GM12801 (cell line): ENCODE data around the gene HOXA9.

Experiments used
- TF ChIP-seq, protein P1 (sequence below): IDR thresholded peaks from one replicate; pipeline ENCODE4 v1.5.1; 2011; ENCODE audit warnings: control low read depth; ENCODE audit not compliant: insufficient read length; ENCODE audit errors: extremely low read depth

Gene HOXA9

DNA sequence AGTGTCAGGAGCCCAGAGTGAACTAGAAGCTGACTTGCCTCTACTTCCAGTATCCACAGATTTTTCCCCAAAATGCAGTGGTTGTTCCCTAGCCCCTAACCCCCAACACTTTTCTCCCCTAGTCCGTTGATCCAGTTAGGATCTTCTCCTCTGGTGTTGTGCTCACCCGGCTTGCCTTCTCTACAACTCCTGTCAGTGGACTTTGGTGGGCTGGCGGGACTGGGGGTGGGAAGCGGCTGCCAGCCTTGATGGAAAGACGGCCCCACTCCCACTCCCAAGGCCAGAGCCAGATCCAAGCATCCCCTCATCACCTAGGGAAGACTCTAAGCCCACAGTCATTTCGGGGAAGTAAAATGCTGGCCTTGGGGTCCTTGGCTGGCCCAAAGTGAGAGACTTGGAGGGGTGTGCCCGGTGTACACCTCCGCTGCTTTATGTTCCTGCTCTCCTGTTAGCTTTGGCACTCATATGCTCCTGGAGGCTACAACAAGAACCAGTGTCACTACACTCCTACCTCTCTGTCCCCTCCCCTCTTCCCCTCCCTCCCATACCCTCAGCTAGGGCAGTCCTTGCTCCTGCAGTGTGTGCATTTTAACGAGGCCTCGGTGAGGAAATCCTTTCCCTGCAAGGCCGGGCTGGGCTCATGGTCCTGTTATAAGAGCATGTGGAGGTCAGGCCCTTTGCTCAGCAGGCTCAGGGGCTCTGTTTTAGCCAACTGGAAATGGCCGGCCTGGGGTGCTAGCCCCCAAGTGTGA is 9.7 kb upstream of the HOXA9 start:
- TF ChIP-seq, protein P1, sequence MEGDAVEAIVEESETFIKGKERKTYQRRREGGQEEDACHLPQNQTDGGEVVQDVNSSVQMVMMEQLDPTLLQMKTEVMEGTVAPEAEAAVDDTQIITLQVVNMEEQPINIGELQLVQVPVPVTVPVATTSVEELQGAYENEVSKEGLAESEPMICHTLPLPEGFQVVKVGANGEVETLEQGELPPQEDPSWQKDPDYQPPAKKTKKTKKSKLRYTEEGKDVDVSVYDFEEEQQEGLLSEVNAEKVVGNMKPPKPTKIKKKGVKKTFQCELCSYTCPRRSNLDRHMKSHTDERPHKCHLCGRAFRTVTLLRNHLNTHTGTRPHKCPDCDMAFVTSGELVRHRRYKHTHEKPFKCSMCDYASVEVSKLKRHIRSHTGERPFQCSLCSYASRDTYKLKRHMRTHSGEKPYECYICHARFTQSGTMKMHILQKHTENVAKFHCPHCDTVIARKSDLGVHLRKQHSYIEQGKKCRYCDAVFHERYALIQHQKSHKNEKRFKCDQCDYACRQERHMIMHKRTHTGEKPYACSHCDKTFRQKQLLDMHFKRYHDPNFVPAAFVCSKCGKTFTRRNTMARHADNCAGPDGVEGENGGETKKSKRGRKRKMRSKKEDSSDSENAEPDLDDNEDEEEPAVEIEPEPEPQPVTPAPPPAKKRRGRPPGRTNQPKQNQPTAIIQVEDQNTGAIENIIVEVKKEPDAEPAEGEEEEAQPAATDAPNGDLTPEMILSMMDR = no peak

DNA sequence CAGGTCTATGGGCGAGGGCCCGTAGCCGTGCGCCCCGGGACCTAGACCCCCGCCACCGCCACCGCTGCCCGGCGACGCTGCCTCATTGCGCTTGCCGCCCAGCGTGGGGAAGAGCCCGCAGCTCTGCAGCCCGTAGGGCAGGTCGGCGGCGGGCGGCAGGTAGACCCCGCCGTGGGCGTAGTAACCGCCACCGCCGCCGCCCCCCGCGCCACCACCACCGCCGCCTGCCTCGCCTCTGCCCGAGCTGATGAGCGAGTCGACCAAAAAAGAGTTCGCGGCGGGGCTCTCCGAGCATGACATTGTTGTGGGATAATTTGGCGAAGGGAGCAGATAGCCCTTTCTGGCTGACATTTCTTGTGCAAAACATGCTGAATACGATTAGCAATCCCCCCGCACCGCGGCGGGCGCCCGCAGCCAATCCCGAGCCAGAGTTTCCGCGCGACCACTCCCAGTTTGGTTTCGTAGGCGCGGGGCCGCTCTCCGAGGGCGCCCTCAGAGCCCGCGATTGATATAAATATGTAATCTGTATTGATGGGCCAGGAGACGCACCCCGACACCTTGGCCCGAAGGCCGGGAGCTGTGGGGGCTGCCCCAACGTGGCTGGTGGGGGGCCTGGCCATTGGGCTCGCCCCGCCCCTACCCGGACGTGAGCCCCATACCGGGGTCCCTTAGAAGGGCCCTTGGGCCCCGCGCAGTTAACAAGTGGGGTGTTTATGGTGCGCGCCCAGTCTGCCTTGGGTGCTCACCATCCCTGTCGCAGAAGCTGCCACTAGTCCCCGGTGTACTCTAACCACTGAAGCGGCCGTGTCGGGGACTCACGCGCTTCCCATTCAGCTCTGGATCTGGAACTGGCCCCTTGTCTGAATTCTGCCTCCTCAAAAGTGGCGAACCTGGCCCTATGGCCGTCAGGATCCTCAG is 8.9 kb upstream of the HOXA9 start, which contains the start of gene HOXA10:
HOXA10 (minus strand) TSS at position 365 of the 918 bp plus-strand sequence; CDS start at position 351, 14 bp downstream.
- TF ChIP-seq, protein P1 = no peak

DNA sequence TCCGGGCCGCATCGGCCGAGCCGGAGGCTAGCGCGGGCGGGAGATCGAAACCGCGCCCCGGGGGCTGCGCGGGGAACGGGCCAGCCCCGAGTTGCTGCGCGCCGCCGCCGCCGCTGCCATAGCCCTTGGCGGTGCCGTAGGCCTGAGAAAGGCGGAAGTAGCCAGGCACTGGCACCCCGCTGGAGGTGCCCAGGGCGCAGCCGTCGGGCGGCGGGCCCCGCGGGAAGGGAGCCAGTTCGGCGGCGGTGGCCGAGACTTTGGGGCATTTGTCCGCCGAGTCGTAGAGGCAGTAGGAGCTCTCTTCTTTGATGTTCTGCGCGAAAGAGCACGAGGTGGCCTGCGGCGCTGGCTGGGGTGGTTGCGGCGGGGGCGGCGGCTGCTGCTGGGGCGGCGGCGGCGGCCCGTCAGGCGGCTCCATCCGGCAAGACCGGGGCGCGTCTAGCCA is 8.2 kb upstream of the HOXA9 start:
- TF ChIP-seq, protein P1 = no peak

DNA sequence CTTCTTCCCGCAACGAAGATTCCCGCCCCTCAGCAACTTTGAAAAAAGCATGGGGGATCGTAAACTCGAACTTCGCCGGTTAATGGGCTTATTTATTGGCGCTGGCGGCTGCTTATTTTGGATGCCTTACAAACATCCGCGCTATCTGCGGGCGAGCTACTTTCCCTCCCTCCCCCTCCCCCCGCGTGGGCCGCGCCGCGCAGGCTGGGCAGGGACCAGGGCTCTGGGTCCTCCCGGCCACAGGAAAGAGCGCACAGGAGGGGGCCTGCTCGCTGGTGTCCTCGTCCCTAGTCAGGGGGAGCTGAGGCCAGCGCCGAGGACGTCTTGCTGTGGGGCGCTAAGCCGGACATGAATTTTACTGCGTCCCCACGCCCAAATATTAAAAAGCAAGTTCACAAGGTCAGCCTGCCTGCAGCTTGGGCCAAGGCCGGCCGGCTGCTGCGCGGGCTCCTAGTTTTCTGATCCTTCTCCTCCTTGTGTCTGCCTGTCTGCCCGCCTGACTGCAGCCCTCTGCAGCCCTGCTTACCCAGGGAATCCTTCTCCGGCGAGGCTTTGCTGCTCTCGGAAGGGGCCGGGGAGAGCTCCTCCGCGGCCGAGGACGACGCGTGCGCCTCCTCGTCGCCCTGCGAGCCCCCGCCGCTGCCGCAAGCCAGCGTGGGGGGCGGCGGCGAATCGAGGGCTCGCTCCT is 7.6 kb upstream of the HOXA9 start:
- TF ChIP-seq, protein P1 = no peak

DNA sequence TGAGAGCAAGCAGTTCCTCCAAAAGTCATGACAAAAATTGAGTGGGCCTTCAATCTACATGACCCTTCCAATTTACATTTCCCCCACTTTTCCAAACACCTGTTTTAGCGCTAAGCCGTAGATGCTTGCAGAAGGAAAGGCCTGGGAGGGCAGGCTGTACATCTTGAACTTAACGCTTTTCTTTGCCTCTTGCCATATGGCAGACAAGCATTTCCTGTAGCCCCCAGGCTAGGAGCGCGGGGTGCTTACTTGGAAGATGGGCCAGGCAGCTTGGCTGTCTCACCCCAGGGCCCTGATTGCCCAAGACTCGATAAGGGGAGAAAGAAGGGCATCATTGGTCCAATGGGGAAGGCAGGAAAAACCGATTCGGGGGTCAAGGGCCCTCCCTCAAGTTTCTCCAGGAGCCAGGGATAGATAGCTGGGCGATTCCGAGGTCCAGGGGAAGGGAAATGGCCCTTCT is 7.0 kb upstream of the HOXA9 start:
- TF ChIP-seq, protein P1 = no peak

DNA sequence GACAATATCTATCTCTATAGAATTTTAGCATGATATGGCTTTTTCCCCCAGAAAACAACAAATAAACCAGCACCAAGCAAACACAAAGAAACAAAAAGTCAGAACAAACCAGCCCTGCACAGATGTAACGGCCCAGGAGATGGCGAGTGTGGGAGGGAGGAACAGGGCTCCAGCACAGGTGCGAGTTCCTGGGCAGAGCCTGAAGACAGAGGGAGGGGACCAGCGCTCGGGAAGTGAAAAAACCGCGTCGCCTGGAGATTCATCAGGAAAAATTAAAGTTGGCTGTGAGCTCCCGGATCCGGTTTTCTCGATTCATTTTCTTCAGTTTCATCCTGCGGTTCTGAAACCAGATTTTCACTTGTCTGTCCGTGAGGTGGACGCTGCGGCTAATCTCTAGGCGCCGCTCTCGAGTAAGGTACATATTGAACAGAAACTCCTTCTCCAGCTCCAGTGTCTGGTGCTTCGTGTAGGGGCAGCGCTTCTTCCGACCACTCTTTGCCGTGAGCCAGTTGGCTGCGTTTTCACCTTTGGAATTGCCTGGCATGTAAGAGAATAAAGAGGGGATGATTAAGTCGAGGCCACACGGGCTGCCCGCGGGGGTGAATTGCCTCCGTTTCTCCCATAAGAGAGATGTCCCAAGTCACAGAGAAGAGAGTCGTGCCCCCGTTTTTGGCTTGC is 6.4 kb upstream of the HOXA9 start:
- TF ChIP-seq, protein P1 = no peak
